ENCODE results near the gene PSMB8.
"Not testable (repeated sequence)": the region's sequence is repeated elsewhere in the genome, so short reads cannot be mapped to it uniquely, and the experiment has no call there.

PSMB8 gene

GRCh38 chr6:32836873-32837272 lies 7.0 kb downstream of the PSMB8 start:
- no peak for DNase-seq

DNA sequence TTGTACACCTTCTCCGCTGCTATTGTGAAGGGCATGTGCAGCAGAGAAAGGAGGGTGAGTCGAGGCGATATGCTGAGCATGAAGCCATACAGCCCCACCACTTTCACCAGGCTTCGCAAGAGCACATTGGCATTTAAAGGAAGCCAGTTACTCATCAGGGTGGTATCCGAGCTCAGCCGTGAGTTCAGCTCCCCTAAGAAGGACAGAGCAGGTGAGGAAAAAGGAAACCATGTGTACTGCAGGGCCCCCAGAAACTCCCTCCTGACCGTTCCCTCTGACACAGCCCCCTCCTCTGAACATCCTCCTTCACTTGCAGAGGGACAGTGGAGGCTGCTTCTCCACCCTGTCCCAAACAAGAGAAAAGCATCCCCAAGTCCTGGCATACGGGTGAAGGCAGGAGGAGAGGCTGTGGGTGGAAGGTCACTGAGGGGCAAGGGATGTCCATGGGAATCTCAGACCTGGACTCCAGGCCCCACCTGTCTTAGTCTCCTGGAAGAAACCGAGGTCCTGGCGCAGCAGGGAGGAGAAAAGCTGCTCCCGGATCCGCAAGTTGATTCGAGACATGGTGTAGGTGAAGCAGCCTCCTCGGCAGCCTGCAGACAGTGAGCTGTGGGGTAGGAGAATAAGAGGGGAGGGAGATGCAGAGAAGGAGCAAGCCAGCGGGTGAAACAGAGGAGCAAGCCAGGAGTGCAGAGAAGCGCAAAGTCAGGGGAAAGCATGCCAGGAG lies 8.5 kb downstream of the PSMB8 start:
- DNase-seq, result no peak

DNA sequence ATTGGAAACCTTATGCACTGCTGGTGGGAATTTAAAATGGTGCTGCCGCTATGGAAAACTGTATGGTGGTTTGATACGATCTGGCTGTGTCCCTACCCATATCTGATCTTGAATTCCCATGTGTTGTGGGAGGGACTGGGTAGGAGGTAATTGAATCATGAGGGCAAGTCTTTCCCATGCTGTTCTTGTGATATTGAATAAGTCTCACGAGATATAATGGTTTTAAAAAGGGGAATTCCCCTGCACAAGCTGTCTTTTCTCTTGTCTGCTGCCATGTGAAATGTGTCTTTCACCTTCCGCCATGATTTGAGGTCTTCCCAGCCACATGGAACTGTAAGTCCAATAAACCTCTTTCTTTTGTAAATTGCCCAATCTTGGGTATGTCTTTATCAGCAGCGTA lies 10.2 kb downstream of the PSMB8 start:
- DNase-seq, result no peak

GRCh38 chr6:32832535-32832934 lies 11.3 kb downstream of the PSMB8 start:
- DNase-seq, result no peak

- no peak for DNase-seq
These were observed 12.9 kb downstream of the PSMB8 start for GRCh38 chr6:32830936-32831335.

- DNase-seq, result no peak
These were observed 13.8 kb downstream of the PSMB8 start for GRCh38 chr6:32830017-32830416.

DNA sequence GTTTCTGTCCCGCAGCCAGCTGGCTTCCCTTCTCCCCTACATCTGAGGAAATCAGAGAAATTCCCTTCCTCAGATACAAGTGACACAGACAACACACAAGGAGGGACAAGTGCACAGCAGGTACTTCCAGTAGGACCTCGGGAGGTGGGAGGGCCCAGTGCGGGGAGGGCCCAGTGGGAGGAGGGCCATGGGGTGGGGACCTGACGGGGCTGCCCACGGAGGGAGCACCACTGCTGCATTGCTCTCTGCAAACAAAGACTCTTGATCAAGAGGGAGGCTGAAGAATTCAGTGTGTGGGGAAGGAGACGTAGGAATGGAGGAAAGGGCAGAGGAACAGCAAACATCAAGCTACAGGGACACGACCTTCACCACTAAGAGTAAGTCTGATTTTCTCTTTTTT lies 14.4 kb downstream of the PSMB8 start:
- no peak for DNase-seq

DNA sequence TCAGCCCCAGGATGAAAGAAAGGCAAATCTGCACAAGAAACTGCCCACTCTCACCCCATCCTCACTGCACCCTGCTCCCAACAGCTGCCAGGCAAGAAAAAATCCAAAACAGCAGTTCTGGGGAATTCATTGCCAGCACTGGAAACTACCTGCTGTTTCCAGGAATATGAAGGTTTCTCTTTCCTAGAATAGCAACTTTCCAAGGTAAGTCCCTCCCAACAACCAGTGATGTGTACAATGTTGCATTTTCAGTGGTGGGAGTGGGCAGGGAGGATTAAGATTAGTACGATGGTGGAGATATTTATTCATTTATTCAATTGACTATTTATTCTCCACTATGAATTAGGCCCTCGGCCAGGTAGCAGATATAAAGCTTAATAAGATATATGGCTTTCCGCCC lies 16.8 kb downstream of the PSMB8 start:
- DNase-seq, result no peak

DNA sequence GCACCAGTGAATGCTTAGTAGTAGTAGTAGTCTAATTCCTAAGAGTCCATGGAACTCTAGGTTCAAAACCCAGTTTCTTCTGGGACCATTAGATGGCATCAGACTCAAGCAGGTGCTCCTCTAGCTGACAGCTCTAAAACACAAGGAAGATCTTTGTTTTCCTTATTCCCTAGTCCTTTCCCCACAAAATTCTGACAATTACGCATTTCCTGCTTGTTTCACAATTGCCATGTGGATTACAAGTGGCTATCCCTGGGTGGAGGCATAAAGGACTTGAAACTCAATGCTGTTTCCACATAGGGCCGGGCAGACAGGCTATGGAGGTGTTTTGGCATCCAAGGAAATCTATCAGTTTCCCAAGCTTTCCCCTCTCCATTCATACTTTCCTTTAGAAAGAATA lies 17.9 kb downstream of the PSMB8 start:
- no peak for DNase-seq

- no peak for DNase-seq
These were observed 24.1 kb downstream of the PSMB8 start for GRCh38 chr6:32819729-32820128.

DNA sequence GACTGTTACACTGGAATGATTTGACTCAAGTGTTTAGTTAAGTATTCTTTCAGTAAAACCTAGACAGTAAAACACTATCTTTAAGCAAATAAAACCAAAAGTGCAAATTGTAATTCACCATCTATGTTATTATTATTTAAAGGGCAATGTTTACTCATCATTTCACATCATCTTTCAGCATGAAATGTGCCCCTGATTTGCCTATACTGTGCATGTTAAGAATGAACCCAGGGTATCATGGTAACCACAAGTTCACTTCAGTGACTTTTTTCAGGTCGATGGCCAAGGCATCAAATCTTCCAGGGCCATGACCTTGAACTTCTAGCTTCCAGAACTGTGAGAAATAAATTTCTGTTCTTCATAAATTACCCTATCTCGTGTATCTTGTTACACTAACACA lies 25.0 kb downstream of the PSMB8 start:
- no peak for DNase-seq

DNA sequence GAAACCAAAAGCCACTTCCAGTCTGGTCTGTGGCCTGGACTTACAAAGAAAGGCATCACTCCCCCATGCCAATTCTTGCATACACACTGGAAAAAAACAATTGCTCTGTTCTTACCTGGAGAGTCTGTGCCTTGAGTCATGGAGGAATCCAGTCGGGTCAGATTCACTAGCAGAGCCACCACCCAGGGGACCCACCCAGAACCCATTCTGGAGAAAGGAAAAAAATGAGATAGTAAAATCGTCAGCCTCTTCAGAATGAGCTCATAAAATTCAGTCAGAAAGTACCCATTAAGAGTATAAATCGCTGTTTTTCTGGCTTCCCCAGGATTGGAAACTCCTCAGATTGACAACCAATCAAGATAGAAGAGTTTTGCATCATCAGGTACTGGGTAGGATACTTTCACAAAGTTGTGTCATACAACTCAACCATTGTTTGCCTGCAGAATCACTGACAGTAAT lies 27.1 kb downstream of the PSMB8 start, which contains the start of gene HLA-DOB:
Gene HLA-DOB, minus strand, starts transcription at position 257 of the 459 bp plus-strand sequence. Its CDS starts 51 bp downstream, at position 206.
- DNase-seq, result no peak

GRCh38 chr6:32815996-32816395 lies 27.9 kb downstream of the PSMB8 start:
- DNase-seq, result no peak

GRCh38 chr6:32815115-32815514 lies 28.7 kb downstream of the PSMB8 start:
- DNase-seq, result no peak

DNA sequence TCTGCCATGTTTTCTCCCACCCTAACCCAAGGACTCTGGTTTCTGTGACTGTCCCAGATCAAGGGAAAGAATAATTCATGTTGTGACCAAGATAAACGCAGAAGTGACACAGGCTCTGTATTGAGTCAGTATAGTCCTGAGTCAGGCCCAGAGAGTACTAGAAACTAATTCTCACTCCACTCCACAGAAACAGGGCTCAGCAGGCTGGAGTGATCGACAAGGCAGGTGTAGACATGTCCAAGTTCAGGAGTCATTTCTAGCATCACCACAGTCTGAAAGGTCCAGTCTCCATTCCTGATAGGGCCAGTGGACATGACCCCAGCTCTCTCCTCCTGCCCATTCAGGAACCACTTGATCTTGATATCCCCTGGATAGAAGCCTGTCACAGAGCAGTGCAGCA lies 29.7 kb downstream of the PSMB8 start:
- no peak for DNase-seq

DNA sequence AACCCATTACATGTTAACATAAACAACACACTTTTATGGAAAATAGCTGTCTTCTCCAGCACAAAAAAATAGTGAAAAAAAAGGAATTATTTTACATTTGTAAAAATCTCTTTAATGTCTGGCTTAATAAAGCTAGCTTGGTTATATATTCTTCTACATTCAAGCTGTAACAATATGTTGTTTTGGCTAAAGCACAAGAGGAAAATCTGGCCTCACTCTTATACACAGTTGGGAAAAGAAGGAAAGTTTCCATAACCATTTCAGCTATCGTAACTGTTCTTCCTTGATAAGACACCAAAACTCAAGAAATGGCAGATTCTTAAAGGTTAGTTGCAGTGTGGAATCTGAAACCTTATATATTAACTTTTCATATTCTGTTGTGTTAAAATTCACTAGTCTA lies 34.7 kb downstream of the PSMB8 start:
- DNase-seq, result no peak

DNA sequence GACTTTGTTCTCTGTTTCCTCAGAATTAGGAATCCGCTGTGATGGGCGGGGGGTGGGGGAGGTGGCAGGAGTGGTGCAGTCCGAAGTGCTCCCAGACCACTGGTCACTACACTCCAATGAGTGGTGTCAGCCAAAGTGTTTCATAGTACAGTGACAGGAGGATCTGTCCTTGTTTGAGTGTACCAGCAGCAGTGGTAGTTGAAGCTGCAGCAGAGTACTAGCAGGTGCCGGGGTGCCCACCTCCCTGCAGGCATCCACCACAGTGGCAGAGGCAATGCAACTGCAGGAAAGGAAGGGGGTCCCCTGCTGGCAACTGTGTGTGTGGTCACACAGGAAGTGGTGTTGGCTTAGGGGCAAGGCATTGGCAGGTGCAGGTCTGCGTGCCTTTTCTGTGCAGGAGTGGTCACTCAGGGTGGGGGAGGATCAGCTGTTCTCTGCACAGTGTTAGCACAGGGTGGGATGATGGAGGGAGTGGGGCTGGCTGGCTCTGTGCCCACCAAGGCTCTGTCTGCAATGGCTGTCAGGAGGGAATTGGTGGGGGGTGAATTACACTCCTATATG lies 36.7 kb downstream of the PSMB8 start:
- no peak for DNase-seq

DNA sequence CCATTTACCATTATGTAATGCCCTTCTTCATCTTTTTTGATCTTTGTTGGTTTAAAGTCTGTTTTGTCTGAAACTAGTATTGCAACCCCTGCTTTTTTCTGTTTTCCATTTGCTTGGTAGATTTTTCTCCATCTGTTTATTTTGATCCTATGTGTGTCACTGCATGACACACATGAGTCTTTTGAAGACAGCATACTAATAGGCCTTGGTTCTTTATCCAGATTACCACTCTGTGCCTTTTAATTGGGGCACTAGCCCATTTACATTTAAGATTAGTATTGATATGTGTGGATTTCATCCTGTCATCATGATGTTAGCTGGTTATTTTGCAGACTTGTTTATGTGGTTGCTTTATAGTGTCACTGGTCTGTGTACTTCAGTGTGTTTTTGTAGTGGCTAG lies 38.4 kb downstream of the PSMB8 start:
- not testable (repeated sequence) for DNase-seq

- DNase-seq, result no peak
These were observed 40.4 kb downstream of the PSMB8 start for GRCh38 chr6:32803416-32803815.

- DNase-seq, result no peak
These were observed 44.1 kb downstream of the PSMB8 start for GRCh38 chr6:32799740-32800139.

- no peak for DNase-seq
These were observed 44.7 kb downstream of the PSMB8 start for GRCh38 chr6:32799168-32799567.

GRCh38 chr6:32796848-32797776 lies 46.7 kb downstream of the PSMB8 start:
- DNase-seq, result peak; percentile 14

GRCh38 chr6:32794510-32794909 lies 49.3 kb downstream of the PSMB8 start:
- DNase-seq, result no peak

Data from NCI-H2029 treated with DMSO at 0.1 percent for 48 hours (cell line).